Effector CD8-positive, alpha-beta T cell (primary cell): Measurements from ENCODE around the gene MYPN.

ENCODE experiments used
- DNase-seq: peaks from one replicate; lab custom pipeline; 2025; lab: John Stamatoyannopoulos, UW

The MYPN gene

DNA sequence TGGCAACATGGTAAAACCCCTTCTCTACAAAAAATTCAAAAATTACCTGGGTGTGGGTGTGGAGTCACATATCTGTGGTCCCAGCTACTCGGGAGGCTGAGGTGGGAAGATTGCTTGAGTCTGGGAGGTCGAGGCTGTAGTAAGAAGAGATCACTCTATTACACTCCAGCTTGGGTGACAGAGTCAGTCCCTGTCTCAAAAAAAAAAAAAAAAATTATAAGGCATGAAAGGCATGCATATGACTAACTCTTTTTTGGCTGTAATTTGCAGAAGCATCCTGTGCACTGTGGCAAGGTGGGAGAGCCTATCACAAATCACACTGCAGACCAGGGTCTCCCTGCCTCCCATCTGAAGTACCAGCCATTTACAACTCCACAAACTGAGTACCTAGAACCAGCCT is 14.1 kb upstream of the MYPN start:
- no peak for DNase-seq

DNA sequence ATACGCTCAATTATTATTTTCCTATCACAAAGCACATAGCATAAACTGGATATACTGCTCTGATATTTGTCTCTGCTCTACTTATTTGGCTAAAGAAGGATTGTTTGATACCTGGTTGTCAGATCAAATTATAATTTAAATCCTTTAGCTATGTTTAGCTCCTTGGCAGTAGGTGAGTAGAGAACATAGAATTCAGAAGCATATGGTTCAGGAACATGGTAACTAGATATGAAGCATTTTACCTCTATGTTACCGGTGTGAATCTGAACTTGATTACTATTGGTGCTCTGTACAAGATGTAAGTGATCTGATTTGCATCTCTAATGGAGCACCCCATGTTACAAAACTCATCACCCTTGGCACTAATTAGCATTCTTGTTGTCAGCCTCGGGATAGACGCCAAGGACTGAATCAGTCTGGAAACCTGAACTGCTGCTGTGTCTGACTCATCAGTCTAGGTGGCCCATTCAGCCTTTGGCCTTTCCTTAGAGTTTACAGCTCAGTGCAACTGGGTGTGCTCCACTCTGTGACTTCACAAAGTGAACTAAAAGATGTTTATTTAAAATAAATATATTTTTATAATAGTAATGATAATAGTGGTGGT is 12.3 kb upstream of the MYPN start:
- no peak for DNase-seq

DNA sequence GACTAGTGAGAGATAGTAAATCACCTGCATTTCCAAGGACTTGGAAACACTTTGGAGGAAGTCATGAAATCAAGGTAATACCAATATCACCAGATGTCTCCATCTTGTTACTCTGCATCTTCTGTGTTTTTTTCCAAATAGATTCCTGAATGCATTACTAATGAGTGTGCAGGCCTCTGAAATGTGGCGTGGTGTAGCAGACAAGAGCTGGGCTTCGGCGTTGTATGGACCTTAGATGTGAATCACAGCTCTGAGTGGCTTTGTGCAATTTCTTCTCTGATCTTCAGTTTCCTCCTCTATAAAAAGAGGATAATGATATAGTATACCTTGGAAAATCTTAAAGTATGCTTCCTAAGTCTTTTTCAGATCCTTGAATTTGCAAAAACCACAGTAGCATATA is 9.6 kb upstream of the MYPN start:
- no peak for DNase-seq

DNA sequence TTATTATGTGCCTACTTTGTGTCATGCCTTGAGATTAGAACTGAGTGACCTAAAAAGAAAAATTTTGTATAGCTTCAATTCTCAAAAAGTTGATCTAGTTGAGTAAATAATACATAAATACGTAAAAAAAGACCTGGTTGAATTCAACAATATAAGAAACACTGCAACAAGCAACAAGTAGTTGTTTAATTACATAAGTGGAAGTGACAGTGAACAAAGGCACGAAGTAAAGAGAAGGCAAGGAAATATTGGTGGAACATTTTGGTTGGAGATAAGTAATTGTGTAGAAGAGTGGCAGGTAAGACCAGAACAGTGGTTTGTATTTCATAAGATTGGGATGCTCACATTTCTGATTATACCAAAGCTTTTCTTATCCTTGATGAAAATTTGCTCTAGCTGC is 8.2 kb upstream of the MYPN start:
- DNase-seq, result no peak

DNA sequence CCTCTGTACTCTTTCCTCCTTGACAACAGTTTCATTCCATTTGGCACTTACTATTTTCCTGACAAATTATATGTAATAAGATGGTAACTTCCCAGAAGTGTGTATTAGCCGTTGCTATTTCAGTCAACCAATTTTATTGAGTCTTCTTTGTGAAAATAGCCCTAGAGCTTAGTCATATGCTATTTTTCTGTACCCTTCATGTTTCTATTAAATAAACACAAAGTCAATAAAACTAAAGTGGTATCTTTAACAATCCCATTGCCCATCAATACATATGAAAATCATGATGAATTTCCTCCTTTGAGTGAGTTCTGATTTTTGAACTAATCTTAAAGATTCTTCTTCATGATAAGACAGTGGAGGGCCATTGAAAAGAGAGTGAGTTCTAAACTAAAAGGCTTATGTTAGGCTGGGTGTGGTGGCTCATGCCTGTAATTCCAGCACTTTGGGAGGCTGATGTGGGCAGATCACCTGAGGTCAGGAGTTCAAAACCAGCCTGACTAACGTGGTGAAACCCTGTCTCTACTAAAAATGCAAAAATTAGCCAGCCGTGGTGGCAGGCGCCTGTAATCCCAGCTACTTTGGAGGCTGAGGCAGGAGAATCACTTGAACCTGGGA is 5.9 kb upstream of the MYPN start:
- no peak for DNase-seq

DNA sequence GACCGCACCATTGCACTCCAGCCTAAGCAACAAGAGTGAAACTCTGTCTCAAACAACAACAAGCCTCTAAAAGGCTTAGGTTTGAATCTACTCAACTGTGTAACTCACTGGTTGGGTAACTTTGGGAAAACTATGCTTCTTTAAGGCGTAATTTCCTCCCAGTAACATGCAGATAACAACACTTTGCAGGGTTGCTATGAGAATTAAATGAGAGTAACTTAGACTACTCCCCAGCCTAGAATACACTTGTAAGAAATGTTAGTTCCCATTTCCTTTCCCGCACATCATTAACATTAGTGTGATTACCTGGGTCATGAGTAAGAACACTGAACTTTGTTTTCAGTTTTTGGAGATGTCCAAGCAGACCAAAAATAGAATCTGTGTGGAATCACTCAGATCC is 5.4 kb upstream of the MYPN start:
- no peak for DNase-seq

DNA sequence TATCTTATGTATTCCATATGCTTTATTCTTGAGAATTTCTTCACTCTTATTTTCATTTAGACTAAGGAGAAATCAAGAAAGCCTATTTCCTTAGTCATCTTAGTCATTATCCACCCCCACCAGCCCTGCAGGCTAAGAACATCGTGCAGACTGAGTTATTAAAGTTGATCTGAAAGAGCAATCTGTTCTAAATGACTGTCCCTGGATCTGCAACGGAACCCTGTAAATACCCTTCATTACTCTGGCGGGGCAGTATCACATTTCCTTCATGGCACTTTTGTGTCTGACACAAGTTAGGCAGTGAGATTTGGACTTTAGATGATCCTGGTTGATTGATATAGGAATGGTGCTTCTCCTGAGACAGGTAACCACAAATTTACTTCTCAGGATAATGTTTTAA is 3.5 kb upstream of the MYPN start:
- no peak for DNase-seq

DNA sequence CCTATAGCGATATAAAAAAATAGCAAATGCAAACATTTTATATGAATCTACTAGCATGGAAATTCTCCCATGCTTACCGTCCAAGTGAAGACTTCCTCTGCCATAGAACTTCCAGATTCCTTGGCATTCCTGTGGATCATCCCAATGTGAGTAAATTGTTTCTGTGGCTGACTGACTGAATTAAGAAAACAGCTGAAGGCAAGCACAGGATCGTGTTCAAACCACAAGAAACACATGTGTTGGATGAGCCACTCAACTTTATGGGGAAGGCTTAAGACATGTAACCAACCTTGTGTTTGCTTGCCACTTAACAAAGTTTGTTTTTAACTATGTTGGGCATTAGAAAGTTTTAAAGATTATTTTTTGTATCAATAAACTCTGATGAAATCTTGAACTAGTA is 2.6 kb upstream of the MYPN start:
- DNase-seq, result no peak

DNA sequence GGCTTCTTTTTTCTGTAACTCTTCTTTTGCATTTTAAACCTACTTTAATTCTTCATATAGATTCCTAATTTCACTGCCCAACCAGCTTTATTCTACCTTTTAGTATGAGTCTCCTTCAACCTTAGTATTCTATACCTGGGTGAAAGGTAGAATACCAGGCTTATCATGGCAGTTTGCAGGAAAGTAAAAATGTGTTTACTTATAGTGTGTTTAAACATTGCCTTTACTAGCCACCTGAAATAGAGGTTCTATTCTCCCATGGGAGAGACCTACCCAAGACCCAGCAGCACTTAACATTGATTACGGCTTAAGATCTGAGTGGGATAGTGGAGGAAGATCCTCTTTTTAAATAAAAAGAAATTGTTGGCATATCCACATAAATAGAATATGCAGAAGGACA is 1.6 kb upstream of the MYPN start:
- no peak for DNase-seq

DNA sequence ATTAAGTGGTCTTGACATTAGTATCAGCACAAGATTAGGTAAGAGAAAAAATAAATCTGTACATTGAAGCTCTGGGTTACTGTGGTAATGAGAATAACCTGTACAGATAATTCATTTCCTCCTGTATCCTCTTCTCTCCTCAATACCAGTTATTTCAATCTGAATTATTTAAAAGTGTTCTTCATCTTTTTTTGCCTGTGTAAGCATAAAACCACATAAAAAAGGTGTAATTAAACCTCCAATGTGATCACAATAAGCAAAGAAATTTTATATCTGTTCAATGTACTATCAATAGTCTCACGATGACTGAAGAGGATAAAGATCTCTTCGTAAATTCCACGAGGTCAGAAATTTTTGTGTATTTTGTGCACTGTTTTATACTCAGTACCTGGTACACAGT is 1.2 kb upstream of the MYPN start:
- DNase-seq, result no peak

DNA sequence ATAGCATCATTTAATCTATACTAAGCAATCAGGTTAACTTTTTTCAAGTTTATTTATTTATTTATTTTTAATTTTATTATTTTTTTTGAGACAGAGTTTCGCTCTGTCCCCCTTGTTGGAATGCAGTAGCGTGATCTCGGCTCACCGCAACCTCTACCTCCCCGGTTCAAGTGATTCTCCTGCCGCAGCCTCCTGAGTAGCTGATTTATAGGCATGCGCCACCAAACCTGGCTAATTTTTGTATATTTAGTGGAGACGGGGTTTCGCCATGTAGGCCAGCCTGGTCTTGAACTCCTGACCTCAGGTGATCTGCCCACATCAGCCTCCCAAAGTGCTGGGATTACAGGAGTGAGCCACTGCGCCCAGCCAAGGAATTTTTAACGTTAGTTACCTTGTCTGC is 635 bp upstream of the MYPN start:
- no peak for DNase-seq

DNA sequence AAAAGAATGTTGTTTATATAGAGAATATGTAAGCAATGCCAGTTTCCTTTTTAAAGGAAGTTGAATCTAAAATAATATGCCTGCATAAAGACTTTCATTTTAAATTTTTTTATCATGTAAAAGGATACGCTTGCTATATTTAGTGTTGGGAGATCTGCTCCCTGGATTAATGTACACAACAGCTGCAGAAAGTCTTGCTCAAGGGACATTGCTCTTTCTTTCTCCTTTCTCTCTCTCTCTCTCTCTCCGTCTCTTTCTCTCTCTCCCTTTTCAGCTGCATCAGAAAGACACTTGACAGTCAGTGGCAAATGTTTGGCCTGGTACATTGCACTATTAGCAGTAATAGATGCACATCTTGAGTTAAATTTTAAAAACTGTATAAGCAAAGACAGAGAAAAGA is 739 bp downstream of the MYPN start:
- no peak for DNase-seq

DNA sequence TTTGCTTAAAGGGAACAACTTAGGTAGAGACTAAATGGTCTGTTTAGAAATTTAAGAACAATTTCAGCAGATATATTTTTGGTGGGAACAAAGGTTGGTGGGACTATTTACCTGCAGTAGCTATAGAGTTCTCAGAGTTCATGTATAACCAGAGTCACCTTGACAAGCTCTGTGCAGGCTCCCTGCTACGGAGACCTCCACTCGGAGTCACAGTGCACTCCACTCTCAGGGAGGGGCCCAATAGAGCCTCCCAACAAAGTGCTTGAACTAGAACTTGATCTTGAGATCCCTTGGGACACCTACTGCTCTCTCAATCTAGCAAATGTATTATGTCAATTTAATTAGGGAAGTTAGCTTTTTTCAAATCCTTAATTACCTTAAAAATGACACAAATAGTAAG is 2.3 kb downstream of the MYPN start:
- no peak for DNase-seq

DNA sequence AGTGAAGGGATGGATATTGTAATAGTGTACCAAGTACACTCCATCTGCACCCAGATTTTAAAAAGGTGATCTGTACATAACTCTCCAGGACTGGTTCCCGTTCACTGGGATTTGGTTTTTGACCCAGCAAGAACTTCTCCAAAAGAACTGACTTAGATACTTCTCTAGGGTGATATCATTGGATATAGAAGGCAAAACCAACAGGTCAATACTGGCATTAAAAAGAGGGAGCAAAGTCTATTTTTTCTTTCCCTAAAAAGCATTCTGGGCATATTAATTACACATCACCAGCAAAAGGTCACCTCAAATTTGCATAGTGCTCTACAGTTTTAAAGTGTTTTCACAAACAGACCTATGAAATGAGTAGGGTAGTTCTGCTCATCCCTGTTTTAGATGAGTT is 3.5 kb downstream of the MYPN start:
- no peak for DNase-seq

DNA sequence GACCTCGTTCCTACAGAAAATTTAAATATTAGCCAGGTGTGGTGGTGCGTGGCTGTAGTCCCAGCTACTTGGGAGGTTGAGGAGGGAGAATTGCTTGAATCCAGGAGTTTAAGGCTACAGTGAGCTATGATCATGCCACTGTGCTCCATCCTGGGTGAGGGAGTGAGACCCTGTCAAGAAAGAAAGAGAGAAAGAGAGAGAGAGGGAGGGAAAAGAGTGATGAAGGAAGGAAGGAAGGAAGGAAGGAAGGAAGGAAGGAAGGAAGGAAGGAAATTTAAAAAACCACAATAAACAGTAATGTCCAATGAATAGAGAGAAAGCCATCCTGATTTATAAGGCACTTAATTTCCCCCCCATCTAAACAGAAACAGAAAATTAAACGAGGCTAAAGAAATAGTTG is 9.4 kb downstream of the MYPN start:
- DNase-seq, result no peak

DNA sequence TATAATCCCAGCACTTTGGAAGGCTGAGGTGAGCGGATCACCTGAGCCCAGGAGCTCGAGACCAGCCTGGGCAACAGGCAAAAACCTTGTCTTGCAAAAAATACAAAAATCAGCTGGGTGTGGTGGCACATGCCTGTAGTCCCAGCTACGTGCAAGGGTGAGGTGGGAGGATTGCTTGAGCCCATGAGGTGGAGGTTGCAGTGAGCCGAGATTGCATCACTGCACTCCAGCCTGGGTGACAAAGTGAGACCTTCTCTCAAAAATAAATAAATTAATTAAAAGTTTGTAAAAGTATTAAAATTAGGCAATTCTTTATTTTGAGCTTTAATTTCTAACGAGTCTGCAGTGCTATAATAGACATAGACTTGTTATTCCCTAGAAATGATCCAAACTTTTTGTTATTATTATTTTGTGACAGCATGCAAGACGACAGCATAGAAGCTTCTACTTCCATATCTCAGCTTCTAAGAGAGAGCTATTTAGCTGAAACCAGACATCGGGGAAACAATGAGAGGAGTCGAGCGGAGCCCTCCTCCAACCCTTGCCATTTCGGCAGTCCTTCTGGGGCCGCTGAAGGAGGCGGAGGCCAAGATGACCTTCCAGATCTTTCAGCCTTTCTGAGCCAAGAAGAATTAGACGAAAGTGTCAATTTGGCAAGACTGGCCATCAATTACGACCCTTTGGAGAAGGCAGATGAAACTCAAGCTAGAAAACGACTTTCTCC is 11.9 kb downstream of the MYPN start:
- no peak for DNase-seq

DNA sequence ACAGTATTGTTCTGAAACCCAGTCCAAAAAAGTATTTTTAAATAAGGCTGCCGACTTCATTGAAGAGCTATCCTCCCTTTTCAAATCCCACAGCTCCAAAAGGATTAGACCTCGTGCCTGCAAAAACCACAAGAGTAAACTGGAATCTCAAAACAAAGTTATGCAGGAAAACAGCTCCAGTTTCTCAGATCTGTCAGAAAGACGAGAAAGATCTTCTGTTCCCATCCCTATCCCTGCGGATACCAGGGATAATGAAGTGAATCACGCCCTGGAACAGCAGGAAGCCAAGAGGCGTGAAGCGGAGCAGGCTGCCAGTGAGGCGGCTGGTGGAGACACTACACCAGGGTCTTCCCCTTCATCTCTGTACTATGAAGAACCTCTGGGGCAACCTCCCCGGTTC is 12.6 kb downstream of the MYPN start:
- no peak for DNase-seq

DNA sequence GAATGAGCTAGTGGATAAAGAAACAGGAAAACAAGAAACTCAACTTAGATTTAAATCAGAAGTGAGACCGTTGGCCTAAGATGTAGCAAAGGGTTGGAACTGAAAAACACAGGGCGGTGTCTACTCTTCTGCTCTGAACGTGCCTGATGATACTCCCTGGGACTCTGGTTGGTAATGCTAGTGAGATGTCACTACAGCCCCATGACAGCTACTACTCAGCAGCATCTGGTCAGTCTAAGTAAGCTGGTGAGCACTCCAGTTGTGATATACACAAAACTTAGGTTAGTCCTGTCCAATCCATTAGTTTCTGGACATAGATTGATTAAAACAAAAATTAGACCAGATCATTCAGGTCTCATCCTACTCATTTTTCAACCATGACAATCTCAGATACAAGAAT is 15.4 kb downstream of the MYPN start:
- no peak for DNase-seq

DNA sequence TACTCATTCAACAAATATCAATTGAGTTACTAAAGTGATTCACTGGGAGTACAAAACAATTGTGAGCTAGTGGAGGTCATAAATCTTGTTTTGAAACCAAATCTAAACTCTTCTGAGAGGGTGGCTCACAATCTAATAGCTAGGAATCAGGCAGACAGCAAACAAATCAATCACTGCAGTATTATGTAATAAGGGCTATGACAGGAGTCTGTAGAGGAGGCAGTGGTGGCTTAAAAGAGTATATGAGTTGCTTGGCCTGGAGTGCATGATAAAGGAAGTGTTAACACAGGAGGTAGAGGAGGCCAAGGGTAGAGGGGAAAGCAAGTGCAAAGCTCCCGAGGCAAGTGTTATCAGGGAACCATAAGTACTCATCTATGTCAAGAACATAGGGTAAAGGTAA is 16.5 kb downstream of the MYPN start:
- DNase-seq, result no peak

DNA sequence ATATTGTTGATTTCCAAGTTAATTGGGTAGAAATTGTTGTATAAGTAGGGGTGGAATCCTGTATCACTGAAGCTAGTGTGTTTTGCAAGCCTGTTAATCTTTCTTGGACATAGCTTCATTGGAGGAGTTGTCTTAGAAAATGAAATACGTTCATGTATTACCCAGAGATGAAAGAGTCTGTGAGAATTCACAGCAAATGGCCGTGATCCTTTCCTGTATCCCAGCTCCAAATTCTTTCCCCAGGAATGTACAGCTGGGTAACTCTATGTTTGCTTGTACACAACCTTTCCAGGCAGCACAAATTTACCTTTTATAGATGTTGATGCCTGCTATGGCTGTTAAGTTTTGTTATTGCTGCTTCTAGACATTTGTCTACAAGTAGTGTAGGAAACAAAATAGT is 18.7 kb downstream of the MYPN start:
- no peak for DNase-seq

DNA sequence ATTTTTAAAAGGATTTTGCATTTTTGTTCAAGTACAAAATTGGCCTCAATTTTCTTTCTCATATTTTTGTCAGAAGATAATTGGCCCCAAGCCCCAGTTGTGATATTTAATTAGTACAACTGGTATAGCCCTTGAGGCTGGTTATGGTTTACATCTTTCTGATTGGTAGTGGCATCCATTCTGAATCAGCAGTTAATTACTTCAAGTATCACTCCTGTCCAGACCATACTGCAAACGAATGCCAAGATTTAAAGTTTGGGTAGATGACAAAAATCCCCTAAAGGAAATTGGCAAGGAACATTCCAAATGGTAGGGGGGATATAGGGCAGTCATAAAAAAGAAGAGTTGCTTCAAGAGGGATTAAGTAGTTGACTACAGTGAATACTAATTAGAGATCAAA is 23.1 kb downstream of the MYPN start:
- no peak for DNase-seq

DNA sequence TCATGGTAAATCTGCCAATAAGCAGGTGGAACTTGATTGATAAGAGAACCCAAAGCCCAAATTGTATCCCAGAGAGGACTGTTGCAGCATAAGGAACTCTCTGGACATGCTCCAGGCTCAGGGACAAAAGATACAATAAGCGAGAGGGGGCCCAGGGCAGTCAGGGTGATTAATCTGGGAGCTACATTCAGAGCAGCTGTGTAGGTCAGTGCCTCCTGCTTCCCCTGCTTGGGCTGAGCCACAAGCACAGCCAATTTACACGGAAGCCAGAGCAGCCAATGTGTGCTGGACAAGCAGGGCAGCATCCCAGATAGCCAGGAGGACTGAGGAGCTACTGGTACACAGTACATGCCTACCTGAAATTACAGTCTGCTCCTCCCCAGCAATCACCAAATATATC is 24.2 kb downstream of the MYPN start:
- no peak for DNase-seq

DNA sequence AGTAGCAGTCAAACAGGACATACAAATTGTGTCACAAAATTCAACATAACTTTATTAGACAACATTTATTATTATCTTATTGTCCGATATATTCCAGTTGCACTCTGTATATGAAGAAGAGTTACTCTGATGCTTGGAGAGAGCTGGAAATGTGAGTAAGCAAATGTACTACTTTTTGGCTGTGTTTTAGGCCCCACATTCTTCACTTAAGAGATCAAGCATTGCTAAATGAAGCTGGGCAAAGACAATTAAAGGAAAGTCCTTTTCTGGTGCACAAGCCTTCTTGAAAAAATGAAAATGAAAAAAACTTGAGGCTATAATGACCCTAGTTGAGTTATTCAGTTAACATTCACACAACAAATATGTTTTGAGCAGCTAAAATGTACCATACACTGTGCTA is 26.1 kb downstream of the MYPN start:
- no peak for DNase-seq
